HG02840 (cell line): ENCODE data around the gene ANAPC1.
"Not testable (repeated sequence)": the region's sequence is repeated elsewhere in the genome, so short reads cannot be mapped to it uniquely, and the experiment has no call there.

ENCODE experiments used
- ATAC-seq: cut with Tn5 transposase; IDR thresholded peaks from one replicate; pipeline ENCODE4 v1.9.1; 2021; ENCODE audit warnings: mild to moderate bottlenecking, moderate library complexity, moderate number of reproducible peaks; ENCODE audit not compliant: unreplicated experiment, low FRiP score

ANAPC1 gene

GRCh38 chr2:111812970-111813622 is 70.9 kb downstream of the ANAPC1 start:
- ATAC-seq: not testable (repeated sequence)

DNA sequence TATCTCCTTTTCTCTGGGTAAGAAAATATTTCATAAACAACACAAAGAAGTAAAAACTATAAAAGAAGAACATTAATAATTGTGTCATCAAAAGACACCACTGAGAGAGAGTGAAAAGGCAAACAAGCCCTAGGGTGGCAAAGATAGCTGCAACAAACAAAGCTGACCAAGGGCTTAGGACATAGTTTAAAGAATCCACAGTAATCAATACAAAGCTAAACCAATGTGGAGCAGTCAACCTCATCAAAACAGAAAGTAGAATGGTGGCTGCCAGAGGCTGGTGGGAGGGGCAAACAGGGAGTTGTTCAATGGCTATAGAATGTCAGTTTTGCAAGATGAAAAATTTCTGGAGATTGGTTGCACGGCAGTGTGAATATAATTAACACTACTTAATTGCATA is 93.4 kb downstream of the ANAPC1 start:
- not testable (repeated sequence) for ATAC-seq

DNA sequence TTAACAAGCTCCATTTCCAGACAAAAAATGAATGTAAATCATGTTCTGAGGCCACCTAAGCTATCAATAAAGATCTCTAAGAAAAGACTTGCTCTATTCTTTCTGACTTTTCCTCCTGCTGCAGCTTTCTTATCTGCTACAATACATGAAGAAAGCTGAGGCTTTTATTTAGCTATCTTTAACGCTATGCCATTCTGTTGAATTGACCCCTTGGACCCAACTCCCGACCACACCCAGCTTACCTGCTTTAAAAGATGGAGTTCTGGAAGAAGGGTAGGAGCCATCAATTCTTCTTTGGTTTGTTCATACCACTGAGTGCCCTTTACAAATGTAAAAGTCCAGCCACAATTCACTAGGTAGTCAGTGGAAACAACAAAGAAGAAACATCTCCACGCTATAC is 99.9 kb downstream of the ANAPC1 start:
- not testable (repeated sequence) for ATAC-seq

DNA sequence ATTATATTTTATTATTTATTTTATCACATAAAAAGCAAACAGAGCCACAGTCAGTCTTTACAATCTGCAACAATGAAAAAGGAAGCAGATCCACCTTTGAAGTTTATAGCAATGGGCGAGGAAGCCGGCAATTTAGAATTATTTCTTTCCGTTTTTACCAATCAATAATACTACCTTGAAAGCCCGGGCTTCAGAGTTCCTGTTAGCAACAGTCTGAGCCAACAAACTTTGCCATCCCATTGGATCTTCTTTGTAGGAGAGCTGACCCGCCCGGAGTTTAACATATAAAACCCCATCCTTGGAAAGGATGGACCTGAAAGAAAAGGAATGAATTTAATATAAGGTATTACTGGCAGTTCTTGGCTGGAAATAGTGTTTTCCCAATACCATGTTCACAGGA is 101.8 kb downstream of the ANAPC1 start:
- not testable (repeated sequence) for ATAC-seq

GRCh38 chr2:111781443-111782094 is 102.4 kb downstream of the ANAPC1 start:
- ATAC-seq: not testable (repeated sequence)

DNA sequence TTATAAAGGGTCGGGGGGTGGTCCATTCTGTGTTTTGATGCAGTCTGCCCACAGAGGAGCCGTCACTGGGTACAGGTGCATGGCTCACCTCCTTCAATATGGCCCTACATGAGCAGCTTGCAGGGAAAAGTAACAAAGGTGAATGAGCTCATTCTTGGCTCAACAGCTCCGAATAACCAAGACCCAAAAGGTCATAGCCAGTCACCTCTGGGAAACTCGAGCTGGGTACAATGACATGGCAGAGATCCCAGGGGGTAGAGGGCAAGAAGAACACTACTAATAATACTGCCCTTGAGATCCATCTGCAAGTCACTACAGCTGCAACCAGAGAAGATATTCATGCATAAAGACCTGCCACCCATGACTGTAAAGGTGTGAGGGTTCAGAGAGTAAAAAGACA is 106.8 kb downstream of the ANAPC1 start:
- not testable (repeated sequence) for ATAC-seq

DNA sequence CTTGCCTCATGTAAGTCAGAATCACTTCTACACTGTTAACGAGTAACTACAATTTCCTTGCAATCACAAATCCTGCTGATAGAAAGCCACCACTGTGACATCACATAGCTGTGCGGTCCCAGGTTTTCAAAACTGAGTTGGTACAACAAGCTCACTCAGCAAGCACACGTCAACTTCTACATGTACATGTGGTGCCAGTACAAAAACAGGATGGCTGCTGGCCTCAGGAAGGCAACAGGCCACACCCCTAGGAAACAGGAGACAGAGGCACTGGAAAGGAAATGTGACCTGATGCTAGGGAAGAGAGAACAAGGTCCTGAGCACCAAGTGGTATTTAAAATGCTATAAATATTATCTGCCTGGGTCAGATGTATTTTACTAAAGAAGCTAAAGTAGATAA is 107.7 kb downstream of the ANAPC1 start:
- ATAC-seq: not testable (repeated sequence)

DNA sequence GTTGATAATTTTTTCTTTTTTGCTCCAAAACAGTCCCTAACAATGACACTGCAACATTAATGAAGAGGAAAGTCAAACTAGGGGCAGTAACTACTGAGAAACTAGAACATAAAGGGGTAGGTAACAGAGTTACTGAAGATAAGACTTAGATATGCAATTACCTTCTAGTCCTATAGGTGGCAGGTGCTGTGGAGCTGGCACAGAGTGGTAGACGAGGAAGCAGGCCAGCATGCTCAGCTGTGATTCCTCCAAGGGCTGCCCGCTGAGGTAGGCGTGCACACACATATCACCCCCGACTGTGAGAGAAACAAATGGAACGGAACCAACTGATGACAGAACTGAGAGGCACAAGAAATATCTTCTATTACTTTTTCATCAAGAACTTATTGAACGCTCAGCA is 111.8 kb downstream of the ANAPC1 start:
- ATAC-seq: peak; percentile 68

DNA sequence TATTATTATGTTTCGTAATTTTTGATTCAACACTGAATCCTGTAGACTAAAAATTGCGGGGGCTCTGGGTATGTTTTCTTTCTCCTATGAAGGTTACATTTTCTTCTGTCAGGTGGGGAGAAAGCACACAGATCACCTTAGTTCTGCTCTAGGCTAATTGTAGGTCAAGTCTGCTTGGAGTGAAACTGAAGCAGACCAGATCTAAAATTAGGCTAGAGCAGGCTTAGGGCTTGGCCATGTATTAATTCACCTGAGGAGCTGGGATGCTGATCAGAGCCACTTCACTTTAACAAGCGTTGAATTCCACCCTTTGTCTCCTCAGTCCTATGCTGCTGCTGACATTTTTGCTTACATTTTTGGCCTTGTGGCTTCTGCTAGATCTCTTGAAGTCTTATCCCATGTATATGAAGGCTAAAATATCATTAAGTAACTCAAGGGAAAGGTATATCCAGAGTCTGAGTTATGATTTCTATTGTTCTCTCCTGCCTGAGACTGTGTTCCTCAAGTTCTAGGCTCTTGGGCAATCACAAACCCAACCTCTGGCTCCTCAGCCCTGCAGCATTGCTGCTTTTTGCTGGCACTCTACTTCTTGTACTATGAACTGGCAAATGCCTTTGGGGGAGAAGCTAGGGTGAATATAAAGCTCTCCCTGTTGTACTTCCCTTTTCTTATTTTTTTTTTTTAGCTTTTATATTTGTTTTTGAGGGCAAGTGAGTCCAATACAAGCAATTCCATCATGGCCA is 112.9 kb downstream of the ANAPC1 start:
- ATAC-seq: not testable (repeated sequence)

DNA sequence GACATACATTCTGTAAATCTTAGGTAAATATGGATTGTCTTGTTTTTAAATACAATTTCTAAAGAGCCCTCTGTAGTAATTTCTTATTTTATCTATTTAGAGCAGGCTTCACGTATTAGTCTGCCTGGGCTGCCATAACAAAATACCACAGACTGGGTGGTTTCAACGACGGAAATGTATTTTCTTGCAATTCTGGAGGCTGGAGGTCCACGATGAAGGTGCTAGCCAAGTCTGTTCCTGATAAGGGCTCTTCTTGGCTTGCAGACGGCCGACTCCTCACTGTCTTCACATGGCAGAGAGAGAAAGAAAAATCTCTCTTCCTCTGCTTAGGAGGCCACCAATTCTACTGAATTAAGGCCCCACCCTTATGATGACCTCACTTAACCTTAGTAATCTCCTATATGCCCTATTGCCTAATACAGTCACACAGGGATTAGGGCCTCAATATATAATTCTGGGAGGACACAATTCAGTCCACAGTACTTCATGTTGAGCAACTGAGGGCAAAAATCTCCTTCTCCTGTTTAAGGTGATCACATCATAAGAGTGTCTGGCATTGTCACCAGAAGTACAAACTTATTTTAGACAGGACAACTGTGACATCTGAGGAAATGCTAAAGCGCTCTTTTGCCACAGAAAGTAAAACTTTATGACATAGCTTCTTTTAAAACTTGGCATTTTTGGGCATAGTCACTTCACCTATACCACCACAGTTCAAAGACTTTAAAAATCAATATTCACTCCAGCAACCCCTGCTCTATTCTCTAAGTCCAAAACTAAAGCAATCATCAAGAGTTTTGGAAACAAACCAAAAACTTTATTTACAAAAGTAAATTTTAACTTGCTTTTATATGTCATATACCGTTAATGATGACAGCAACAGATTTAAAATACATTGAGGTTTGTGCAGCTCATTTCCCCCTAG is 115.5 kb downstream of the ANAPC1 start:
- not testable (repeated sequence) for ATAC-seq

DNA sequence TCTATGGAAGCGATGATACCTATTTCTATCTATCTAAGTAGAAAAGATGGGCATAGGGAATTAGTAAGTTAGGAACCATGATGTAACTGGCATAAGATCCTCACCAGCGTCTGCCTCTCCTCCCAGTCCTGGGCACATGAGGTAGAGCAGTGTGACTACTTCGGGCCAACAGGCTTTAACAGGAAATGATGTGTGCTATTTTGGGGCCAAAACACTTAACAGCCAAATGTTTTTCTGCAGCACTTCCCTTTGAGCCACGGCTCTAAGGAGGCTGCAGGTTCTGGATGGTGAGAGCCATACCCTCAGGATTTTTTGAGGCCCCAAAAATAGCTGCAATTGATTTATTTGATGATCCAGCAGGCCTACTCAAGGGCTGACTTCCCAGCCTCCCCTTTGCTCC is 116.9 kb downstream of the ANAPC1 start:
- ATAC-seq: not testable (repeated sequence)

DNA sequence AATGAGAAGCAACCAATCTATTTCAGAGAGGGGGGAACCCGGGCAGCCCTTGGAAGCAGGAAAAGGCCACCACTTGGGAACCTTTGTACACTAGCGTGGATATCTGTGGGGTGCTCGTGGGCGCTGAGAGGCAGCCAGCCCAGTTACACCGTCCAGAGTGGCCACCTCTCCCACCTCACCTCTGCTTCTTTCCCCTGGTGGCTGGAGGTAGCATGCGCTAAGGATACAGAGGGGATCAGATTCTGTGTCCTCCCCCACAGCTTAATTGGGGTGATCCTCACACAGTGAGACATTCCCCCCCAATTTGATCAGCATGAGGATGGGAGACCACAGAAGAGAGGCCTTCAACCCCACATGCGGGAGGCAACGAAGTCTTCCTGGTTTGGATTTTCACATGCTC is 117.7 kb downstream of the ANAPC1 start:
- not testable (repeated sequence) for ATAC-seq

GRCh38 chr2:111764151-111764550 is 119.8 kb downstream of the ANAPC1 start:
- not testable (repeated sequence) for ATAC-seq

DNA sequence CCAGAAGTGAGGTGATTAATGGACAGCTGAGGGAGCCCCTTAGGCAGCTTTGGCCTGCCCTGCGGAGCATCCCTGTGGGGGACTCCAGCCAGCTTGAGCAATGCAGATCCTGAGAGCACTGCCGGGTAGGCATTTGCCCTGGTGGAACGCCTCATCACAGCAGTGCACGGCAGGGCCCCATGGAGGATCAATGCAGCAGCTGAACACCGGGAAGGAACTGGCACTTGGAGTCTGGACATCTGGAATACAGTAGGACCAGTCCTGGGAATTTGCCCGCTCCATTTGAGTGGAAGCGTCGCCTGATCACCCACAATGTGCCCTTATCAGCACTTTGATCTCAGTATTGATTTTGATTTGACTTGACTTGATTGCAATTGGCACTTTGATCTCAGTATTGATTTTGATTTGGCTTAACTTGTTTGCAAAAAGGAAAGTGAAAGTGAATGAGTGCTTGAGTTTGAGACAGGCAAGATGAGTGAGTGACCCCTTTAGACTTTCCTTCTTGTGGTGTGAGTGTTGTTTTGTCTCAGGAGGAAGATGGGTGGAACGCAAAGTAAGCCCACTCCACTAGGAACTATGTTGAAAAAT is 123.2 kb downstream of the ANAPC1 start:
- ATAC-seq: not testable (repeated sequence)

- ATAC-seq: not testable (repeated sequence)
Measured at GRCh38 chr2:111752533-111752932, 131.5 kb downstream of the ANAPC1 start.

DNA sequence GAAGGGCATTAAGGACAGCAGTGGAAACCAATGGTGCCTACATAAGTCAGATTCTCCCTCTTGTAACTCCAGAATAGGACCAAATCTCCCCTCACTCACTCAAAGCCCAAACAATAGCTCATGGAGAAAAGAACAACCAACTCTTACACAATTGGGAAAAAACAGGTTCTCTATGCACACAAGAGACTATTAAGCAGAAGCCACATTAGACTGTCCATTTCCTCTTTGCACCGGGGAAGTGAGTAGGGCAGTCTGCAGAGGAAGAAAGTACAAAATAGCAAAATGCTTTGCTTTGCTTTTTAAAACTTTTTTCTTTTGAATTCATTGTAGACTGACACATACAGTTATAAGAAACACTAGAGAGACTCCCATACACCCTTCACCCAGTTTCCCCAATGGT is 133.4 kb downstream of the ANAPC1 start:
- not testable (repeated sequence) for ATAC-seq

- ATAC-seq: not testable (repeated sequence)
Measured at GRCh38 chr2:111748429-111748828, 135.6 kb downstream of the ANAPC1 start.

- ATAC-seq: not testable (repeated sequence)
Measured at GRCh38 chr2:111747410-111748115, 136.4 kb downstream of the ANAPC1 start.

DNA sequence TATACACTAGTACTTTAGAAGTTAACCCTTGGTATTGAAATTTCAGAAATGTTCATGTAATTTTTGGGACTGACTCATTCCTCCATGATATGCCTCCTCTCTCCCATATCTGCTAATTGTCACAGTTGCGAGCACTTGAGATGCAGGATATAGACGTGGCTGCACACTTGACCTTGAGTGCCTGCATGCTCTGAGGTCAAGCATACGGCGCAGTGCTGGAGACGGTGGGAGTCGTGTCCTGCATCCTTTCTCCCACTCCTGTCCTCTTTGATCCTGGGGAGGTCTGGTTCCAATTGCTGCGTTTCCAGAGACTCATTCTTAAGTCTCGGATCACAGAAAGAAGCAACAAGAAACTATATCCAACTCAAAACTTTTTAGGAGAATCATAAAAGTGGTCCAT is 139.2 kb downstream of the ANAPC1 start:
- ATAC-seq: not testable (repeated sequence)
